B cell (primary cell): ENCODE results near the gene ANKRD28. TPM values are rescaled to one million over a fixed set of nuclear protein-coding genes. Genes with fewer than 3 reads are reported as not detected.
"Not testable (repeated sequence)": the region's sequence is repeated elsewhere in the genome, so short reads cannot be mapped to it uniquely, and the experiment has no call there.

Source experiments
- ATAC-seq: fragments of 200-7000 bp; cut with Tn5 transposase; one replicate; pipeline ENCODE4 v1.10.0; 2021; ENCODE audit warnings: low read depth, mild to moderate bottlenecking, moderate number of reproducible peaks, moderate library complexity
- CTCF ChIA-PET: fragments of 350-600 bp; sonication (Branson Sonifier 250); formaldehyde crosslinking; loops from one replicate; lab custom pipeline; 2021; ENCODE audit warnings: antibody characterized with exemption, inconsistent platforms; lab: Charles Lee
- POLR2A ChIA-PET: fragments of 350-600 bp; sonication (Branson Sonifier 250); formaldehyde crosslinking; loops from one replicate; lab custom pipeline; 2021; ENCODE audit warnings: antibody characterized with exemption; lab: Charles Lee
- DNase-seq: peaks from one replicate; pipeline ENCODE4 v3.0.0; 2013
- H2AFZ ChIP-seq: 2 replicates; pipeline ENCODE4 v1.6.1; 2012; ENCODE audit warnings: mild to moderate bottlenecking, low read depth, low read length; ENCODE audit not compliant: insufficient read depth, poor library complexity, severe bottlenecking
- H3K27ac ChIP-seq, 2 donors: 1 replicate in 1 of 2; 2 replicates in 1 of 2; pipeline ENCODE4 v1.5.1; 2012 to 2013; ENCODE audit warnings: low read length in 2 of 2, mild to moderate bottlenecking in 2 of 2, moderate library complexity in 1 of 2
- H3K27me3 ChIP-seq, 4 experiments: fragments of 200-600 bp in 1 of 4; sonication (generic) in 1 of 4; replicated peaks in 1 of 4; 1 replicate in 2 of 4; 2 replicates in 2 of 4; pipeline versions ENCODE4 v1.6.1 to v1.7.0; 2013 to 2016; ENCODE audit warnings: low read length in 3 of 4, mild to moderate bottlenecking in 2 of 4, mixed read lengths in 1 of 4, moderate library complexity in 1 of 4; ENCODE audit not compliant: insufficient read depth in 4 of 4, control insufficient read depth in 3 of 4; ENCODE audit errors: control extremely low read depth in 1 of 4
- H3K36me3 ChIP-seq, 2 experiments: replicated peaks in 1 of 2; 1 replicate in 1 of 2; 2 replicates in 1 of 2; pipeline versions ENCODE4 v1.6.1 to v1.7.1; 2013; ENCODE audit warnings: low read length in 1 of 2; ENCODE audit not compliant: insufficient read depth in 2 of 2, control insufficient read depth in 1 of 2; ENCODE audit errors: control extremely low read depth in 1 of 2, extremely low read depth in 1 of 2
- H3K4me1 ChIP-seq, 2 donors: fragments of 200-600 bp in 1 of 2; sonication (generic) in 1 of 2; 1 replicate in 1 of 2; 2 replicates in 1 of 2; pipeline versions ENCODE4 v1.5.1 to v1.6.1; 2013 to 2017; ENCODE audit warnings: low read length in 2 of 2; ENCODE audit not compliant: control insufficient read depth in 2 of 2, insufficient read depth in 2 of 2
- H3K4me2 ChIP-seq: replicated peaks from 2 replicates; pipeline ENCODE3; 2012; ENCODE audit warnings: mild to moderate bottlenecking, low read depth, low read length; ENCODE audit not compliant: poor library complexity, severe bottlenecking
- H3K4me3 ChIP-seq, 5 experiments: fragments of 200-600 bp in 1 of 5; sonication (generic) in 1 of 5; 1 replicate in 3 of 5; 2 replicates in 2 of 5; pipeline versions ENCODE4 v1.5.1 to v1.7.0; 2011 to 2016; ENCODE audit warnings: low read length in 4 of 5, mild to moderate bottlenecking in 4 of 5, low read depth in 2 of 5, control low read depth in 1 of 5, moderate library complexity in 1 of 5; ENCODE audit not compliant: insufficient read depth in 1 of 5; ENCODE audit errors: control extremely low read depth in 1 of 5, extremely low read depth in 1 of 5
- H3K79me2 ChIP-seq: fragments of 200-600 bp; sonication (generic); one replicate; pipeline ENCODE4 v1.6.0; 2016; ENCODE audit warnings: low read length; ENCODE audit not compliant: control insufficient read depth, insufficient read depth
- H3K9ac ChIP-seq: fragments of 200-600 bp; sonication (generic); 2 replicates; pipeline ENCODE4 v1.6.1; 2017; ENCODE audit warnings: mild to moderate bottlenecking, low read length, moderate library complexity
- H3K9me3 ChIP-seq, 3 donors: one replicate each; pipeline versions ENCODE4 v1.6.1 to v1.7.1; 2013; ENCODE audit warnings: low read length in 2 of 3; ENCODE audit not compliant: control insufficient read depth in 2 of 3, insufficient read depth in 1 of 3; ENCODE audit errors: control extremely low read depth in 1 of 3
- H4K20me1 ChIP-seq: 2 replicates; pipeline ENCODE4 v1.6.0; 2012; ENCODE audit warnings: mild to moderate bottlenecking, low read length; ENCODE audit not compliant: insufficient read depth, control insufficient read depth, poor library complexity, severe bottlenecking
- H3K27ac Mint-ChIP-seq: one replicate; pipeline ENCODE4 v1.8.0; 2021; ENCODE audit warnings: mixed read lengths
- H3K27me3 Mint-ChIP-seq: one replicate; pipeline ENCODE4 v1.8.0; 2021; ENCODE audit warnings: mixed read lengths
- H3K4me1 Mint-ChIP-seq: one replicate; pipeline ENCODE4 v1.8.0; 2021; ENCODE audit warnings: mixed read lengths
- H3K4me3 Mint-ChIP-seq: one replicate; pipeline ENCODE4 v1.8.0; 2021; ENCODE audit warnings: mixed read lengths
- H3K9me3 Mint-ChIP-seq: one replicate; pipeline ENCODE4 v1.8.0; 2022; ENCODE audit warnings: mixed read lengths; ENCODE audit not compliant: insufficient read depth
- CTCF ChIP-seq: fragments of 200-600 bp; IDR thresholded peaks from one replicate; pipeline ENCODE4 v1.8.0; 2022; ENCODE audit warnings: antibody characterized with exemption, mild to moderate bottlenecking
- EZH2 ChIP-seq: IDR thresholded peaks from 2 replicates; pipeline ENCODE4 v1.6.1; 2012; ENCODE audit warnings: borderline replicate concordance, low read depth, mild to moderate bottlenecking, moderate library complexity, low read length; ENCODE audit not compliant: insufficient read depth, poor library complexity, severe bottlenecking
- WGBS: methylation state at CpG from one replicate; pipeline ENCODE4 v1.1.5; 2013; ENCODE audit warnings: missing lambda C conversion rate; ENCODE audit not compliant: insufficient coverage; 5-methylcytosine and 5-hydroxymethylcytosine counted together
- intact Hi-C: fragments of 100-400 bp; cut with micrococcal nuclease; formaldehyde crosslinking; loops from one replicate; pipeline ENCODE4 v1.10.0; 2022
- polyA plus RNA-seq: library from polyadenylated mRNA; depleted of rRNA; stranded (reverse); fragments of >200 nt; gene quantifications from 2 replicates; pipeline ENCODE4 v1.2.3, GENCODE V29; 2012
- total RNA-seq, 2 donors: library from RNA; stranded (reverse); fragments of 120-200 nt in 1 of 2; gene quantifications; 1 replicate in 1 of 2; 2 replicates in 1 of 2; pipeline versions ENCODE4 v1.2.3 to v1.2.4, GENCODE V29; 2013 to 2022

ANKRD28 gene
- total and polyA plus RNA-seq, 2 donors (not counting 1 experiment from before 2014, with no cell fraction given), result 20.7 to 37.4 TPM

GRCh38 chr3:15815696-15816095, 17.9 kb upstream of the ANKRD28 start:
- CTCF ChIA-PET, result interaction anchor here (1.3 to 2.0 kb wide), 4 partner anchors 13 to 432 kb away, joined by 3 to 7 read pairs (median 5); no protein-coding TSS in a partner anchor
- Mint-ChIP-seq H3K4me1 (peaks cover 24% of the 10 kb centered on the region), H3K27ac (no peak overlapping the region), H3K27me3 (no peaks in the 10 kb centered on the region), H3K4me3 (no peak overlapping the region), H3K9me3 (no peaks in the 10 kb centered on the region)
- Histone ChIP-seq H4K20me1 (peaks cover 11% of the 10 kb centered on the region), H2AFZ (no peak overlapping the region), H3K9ac (no peak overlapping the region), H3K36me3 (no peaks in the 10 kb centered on the region), H3K4me2 (no peak overlapping the region), H3K79me2 (peaks cover 56% of the 10 kb centered on the region), H3K4me3 (no peak overlapping the region), H3K27me3 (no peaks in the 10 kb centered on the region), H3K27ac (no peak overlapping the region), H3K9me3 (no peaks in the 10 kb centered on the region), H3K4me1 (peaks cover 6 to 8% of the 10 kb centered on the region in 2 donors)
- DNase-seq, result peak; percentile 53
- no CpG with 5 or more reads among the region's 4 CpGs for WGBS
- no peak for TF ChIP-seq EZH2
- TF ChIP-seq CTCF, result peak; percentile 63
- ATAC-seq, result no peak
- intact Hi-C loops, result loop anchor here (2.0 to 5.0 kb wide), 2 partner anchors 47 to 233 kb away; no protein-coding TSS in a partner anchor
- POLR2A ChIA-PET, result no interaction called here

- ATAC-seq, H3K36me3 ChIP-seq, H3K4me1 ChIP-seq, H3K9ac ChIP-seq, H3K27ac Mint-ChIP-seq, H2AFZ ChIP-seq, H3K27ac ChIP-seq, H3K27me3 Mint-ChIP-seq, DNase-seq, H3K4me3 ChIP-seq, H3K4me2 ChIP-seq, H3K4me3 Mint-ChIP-seq, H3K27me3 ChIP-seq, H4K20me1 ChIP-seq, H3K9me3 ChIP-seq, POLR2A ChIA-PET, H3K9me3 Mint-ChIP-seq: not testable (repeated sequence)
- H3K79me2 ChIP-seq, result peaks cover 39% of the 10 kb centered on the region
- 88% methylated on average over 4 of the region's 5 CpGs for WGBS
- CTCF ChIA-PET, result interaction anchor here (0.6 to 6.9 kb wide), 8 partner anchors 11 to 611 kb away, joined by 3 to 87 read pairs (median 12); partner anchors contain the start of gene ANKRD28
- peaks cover 16% of the 10 kb centered on the region for H3K4me1 Mint-ChIP-seq
- intact Hi-C loops, result loop anchor here (5.0 kb wide), 1 partner anchor 36 kb away; no protein-coding TSS in a partner anchor
Observed at GRCh38 chr3:15813079-15813478, 15.3 kb upstream of the ANKRD28 start.
